ENCODE measurements around the gene GRAMD4. TPM values are rescaled to one million over a fixed set of nuclear protein-coding genes. Genes with fewer than 3 reads are reported as not detected.

Gene GRAMD4
- total and polyA plus RNA-seq, 12 donors, result 29.3 to 143 (median 63.9) TPM

DNA sequence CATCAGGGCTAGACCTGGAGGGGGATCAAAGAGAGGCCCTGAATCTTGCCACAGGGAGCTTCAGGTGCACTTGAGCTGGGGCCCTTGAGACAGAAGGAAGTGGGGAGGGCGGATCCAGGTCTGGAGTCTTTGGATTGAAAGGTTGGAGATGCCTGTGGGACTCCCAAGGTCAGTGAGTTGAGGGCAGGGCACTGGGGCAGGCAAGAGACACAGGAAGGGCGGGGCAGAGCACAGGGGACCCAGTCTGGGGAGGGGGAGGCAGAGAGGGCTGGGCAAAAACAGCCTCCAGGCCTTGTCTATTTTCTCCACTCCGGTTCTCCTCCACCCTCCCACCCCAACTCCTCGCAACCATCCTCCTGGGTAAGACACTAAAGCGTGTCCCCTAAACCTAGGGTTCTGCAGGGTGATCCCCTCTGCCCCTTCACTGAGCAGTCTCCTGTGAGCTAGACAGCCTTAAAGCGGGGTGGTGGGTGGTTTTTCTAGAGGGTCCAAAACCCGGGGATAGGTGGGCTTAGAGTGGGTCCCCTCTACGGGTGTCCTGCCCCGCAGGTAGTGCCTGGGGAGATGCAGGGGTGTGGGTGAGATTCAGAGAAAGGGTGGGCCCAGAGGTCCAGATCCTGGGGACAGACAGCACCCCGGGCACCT lies 44.2 kb upstream of the GRAMD4 start:
- Histone ChIP-seq H3K36me3 (no peaks in the 10 kb centered on the region), H3K27ac (peak overlapping the region; percentile 63 to 89 (median 82)), H3K27me3 (no peaks in the 10 kb centered on the region), H3K4me1 (peaks cover 29 to 73% (median 65%) of the 10 kb centered on the region in 9 donors), H3K9me3 (peaks cover 0 to 18% (median 6%) of the 10 kb centered on the region in 11 donors), H3K4me3 (peak overlapping the region; percentile 21 to 62 (median 56))
- 37 to 40% methylated on average over 10 of the region's 10 CpGs for WGBS, 2 donors
- no peak for DNase-seq
- TF ChIP-seq, protein P1, sequence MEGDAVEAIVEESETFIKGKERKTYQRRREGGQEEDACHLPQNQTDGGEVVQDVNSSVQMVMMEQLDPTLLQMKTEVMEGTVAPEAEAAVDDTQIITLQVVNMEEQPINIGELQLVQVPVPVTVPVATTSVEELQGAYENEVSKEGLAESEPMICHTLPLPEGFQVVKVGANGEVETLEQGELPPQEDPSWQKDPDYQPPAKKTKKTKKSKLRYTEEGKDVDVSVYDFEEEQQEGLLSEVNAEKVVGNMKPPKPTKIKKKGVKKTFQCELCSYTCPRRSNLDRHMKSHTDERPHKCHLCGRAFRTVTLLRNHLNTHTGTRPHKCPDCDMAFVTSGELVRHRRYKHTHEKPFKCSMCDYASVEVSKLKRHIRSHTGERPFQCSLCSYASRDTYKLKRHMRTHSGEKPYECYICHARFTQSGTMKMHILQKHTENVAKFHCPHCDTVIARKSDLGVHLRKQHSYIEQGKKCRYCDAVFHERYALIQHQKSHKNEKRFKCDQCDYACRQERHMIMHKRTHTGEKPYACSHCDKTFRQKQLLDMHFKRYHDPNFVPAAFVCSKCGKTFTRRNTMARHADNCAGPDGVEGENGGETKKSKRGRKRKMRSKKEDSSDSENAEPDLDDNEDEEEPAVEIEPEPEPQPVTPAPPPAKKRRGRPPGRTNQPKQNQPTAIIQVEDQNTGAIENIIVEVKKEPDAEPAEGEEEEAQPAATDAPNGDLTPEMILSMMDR (IDR thresholded peaks at IDR 0.05), result no peak
- intact Hi-C loops (cut with DNase I), result loop anchor here in 5 of 10 donors (5.0 to 10.0 kb wide), 7 partner anchors 46 to 161 kb away; partner anchors contain the start of genes CERK (in 4 of the 5) and GRAMD4 (in 3 of the 5)
- ATAC-seq, result peak in 5 of 8 donors; percentile 10 to 32 (median 29)

DNA sequence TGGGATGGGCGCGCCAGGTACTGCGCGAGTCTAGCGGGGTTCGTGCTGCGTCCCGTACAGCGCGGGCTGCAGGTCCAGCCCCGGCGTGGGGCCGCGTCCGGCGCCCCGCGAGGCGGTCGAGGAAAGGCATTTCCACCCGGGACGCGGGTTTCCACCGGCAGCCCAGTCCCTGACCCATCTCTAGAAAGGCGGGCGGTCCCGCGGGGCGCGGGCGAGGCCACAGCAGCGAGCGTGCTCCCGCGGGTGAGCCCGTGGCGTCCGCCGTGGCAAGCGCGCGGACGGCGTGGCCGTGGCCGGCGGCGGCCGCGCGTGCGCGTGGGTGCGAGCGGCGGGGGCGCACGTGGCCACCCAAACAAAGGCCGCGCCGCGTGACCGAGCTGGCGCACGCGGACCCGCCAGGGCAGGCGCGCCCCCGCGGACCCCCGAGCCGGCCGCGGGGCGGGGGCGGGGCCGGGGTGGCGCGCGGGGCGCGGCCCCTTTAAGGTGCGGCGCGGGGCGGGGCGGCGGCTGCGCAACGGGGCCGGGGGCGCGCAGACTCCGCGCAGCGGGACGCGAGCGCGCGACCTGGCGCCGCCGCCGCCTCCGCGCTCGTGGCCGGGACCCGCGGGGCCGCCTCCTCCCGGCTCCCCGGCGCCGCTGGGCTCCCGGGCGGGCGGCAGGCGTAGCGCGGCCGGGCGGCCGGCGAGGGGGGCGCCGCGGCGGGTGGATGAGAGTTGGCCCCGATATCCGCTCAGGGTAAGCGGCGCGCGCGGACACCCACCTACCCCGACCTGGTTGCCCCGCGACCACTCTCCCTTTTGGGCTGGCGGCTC lies 43.4 kb upstream of the GRAMD4 start:
- intact Hi-C loops (cut with DNase I), result loop anchor here in 5 of 10 donors (5.0 to 10.0 kb wide), 7 partner anchors 46 to 161 kb away; partner anchors contain the start of genes CERK (in 4 of the 5) and GRAMD4 (in 3 of the 5)
- Histone ChIP-seq H3K27me3 (no peaks in the 10 kb centered on the region), H3K4me3 (peak overlapping the region in 9 of 10 donors; percentile 63 to 98 (median 78)), H3K36me3 (no peaks in the 10 kb centered on the region), H3K4me1 (peaks cover 36 to 80% (median 72%) of the 10 kb centered on the region in 9 donors), H3K9me3 (peaks cover 0 to 11% (median 3%) of the 10 kb centered on the region in 11 donors), H3K27ac (peak overlapping the region; percentile 71 to 92 (median 88))
- peak in 1 of 2 donors; percentile 71 for DNase-seq
- TF ChIP-seq, protein P1 (IDR thresholded peaks at IDR 0.05), result no peak
- 1% methylated on average over 80 to 134 of the region's 142 CpGs for WGBS, 2 donors
- peak in 5 of 8 donors; percentile 13 to 58 (median 28) for ATAC-seq

DNA sequence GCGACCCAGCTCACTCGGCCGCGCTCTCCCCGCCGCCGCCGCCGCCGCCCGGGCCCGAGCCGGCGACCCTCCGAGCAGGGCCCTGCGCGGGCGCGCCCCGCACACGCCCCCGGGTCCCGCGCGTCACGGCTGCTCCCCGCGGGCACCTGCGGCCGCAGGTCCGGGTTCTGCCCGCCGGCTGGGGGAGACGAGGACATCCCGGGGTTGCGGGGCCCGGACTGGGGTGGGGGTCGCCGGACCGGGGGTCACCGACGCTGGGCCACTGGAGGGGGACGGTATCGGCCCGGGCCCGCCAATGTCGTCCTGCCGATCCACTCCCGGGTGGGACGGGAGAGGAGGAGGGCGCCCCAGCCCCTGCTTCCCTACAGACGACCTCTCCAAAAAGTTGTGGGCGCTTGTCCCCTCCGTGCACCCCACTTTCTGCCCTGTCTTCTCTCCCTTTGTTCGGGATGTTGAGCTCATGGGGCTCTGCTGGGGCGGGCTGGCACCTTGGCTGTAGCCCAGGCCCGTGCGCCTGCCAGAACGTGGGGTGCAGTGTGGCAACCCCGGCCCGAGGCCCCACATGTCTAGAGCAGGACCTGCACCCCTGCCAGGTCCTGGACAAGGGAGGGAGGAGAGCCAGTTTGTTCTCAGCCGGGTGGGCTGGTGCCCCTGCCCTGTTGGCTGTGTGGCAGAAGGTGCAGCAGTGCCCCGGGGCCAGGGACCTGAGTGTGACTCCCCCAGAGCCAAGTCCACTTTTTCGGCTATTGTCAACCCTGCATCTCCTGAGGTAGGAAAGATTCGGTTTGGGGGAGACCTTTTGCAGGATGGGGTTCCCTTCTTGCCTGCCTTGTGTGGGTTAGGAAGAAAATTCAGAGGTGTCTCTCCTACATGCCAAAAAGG lies 42.6 kb upstream of the GRAMD4 start:
- ATAC-seq (peak in 3 of 8 donors; percentile 0 to 2 (median 2)), DNase-seq (peak in 1 of 2 donors; percentile 44)
- TF ChIP-seq, protein P1 (IDR thresholded peaks at IDR 0.05), result no peak
- H3K36me3 ChIP-seq, result no peaks in the 10 kb centered on the region
- no peaks in the 10 kb centered on the region for H3K27me3 ChIP-seq
- 3 to 5% methylated on average over 29 to 63 of the region's 65 CpGs for WGBS, 2 donors
- peaks cover 0 to 2% (median 0%) of the 10 kb centered on the region in 11 donors for H3K9me3 ChIP-seq
- peak overlapping the region; percentile 63 to 98 (median 80) for H3K4me3 ChIP-seq
- intact Hi-C loops (cut with DNase I), result loop anchor here in 5 of 10 donors (5.0 to 10.0 kb wide), 7 partner anchors 45 to 160 kb away; partner anchors contain the start of genes CERK (in 4 of the 5) and GRAMD4 (in 3 of the 5)
- H3K4me1 ChIP-seq, result peaks cover 36 to 88% (median 80%) of the 10 kb centered on the region in 9 donors
- peak overlapping the region; percentile 71 to 92 (median 88) for H3K27ac ChIP-seq
